HG03045 (cell line): ENCODE results near the gene ADM5.
A peak's percentile ranks its signal among the peaks of the same experiment; 100 is the strongest.

Experiments
- ATAC-seq: cut with Tn5 transposase; IDR thresholded peaks from one replicate; pipeline ENCODE4 v1.9.1; 2021; ENCODE audit warnings: mild to moderate bottlenecking, moderate library complexity; ENCODE audit not compliant: unreplicated experiment

The ADM5 gene

DNA sequence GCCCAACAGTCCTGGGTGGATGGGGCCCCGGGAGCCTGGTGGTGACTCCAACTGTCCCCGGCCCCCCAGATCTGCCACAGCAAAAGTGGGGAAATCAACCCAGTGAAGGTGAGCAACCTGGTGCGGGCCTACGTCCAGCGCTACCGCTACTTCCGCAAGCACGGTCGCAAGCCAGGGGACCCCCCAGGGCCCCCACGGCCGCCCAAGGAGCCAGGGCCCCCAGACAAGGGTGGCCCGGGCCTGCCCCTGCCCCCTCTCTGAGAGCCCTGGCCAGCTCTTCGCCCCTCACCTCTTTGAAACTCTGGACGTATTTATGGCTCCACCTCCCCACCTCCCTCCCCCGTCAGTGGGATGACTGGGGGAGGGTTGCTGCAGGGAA, 31.3 kb upstream of the ADM5 start:
- no peak for ATAC-seq

DNA sequence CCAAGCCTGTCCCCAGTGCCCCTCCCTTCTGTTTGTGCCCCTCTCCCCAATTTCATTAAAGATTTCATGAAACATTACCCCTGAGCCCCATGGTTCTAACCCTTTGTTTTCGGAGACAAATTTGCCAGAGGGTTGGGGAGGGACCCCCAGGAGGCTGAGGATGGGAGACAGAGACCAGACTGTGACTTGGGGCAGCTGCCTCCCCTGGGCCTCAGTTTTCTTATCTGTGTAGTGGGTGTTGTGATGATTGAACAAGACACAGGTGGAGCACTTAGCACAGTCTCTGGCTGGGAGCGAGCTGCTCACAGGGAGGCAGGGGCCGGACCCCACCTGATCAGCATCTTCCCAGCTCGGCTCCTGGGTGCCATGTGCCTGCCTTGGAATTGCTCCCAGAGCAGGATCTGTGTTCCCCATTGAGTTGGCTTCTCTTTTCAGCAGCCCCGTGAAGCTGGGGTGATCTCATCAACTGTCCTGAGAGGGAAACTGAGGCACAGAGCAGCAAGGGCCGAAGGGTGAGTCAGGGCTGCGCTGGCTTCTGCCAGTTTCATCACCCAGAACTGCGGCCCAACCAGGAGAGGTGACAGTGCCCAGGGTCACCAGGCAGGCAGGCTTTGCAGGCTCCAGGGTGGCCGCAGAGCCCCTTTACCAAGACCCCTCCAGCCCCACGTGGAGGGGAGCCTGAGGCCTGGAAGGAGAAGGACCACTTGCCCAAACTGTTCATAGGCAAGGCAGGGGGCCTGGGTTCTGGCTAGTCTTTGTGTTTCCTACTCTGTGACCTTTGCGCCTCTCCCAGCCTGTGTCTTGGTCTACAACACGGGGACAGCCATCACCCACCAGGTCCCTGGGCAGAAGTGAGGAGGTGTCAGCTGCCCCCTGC, 30.6 kb upstream of the ADM5 start:
- ATAC-seq: no peak

DNA sequence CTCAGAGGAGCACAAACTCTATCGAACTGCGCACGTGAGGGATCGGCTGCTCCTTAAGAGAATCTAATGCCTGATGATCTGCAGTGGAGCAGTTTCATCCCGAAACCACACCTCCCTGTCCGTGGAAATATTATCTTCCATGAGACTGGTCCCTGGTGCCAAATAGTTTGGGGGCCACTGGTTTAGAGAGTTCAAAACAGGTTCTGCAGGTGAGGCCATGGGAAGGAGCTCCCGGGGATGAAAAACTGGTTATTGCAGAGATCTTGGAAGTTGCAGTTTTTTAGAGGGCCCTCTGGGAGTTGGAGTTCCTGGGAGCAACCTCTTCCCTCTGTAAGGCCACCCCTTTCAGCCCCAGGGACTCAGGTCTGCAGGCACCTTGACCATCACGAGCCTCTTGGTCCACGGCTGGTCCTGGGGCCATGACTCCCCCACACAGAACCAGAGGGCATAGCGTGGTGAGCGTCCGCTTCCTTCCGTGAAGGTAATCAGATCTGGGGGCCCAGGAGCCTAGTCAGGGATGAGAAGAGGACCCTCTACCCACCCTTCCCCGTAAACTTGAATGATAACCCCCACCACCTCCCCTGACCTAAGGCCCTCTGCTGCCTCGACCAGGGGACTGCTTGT, 28.9 kb upstream of the ADM5 start:
- no peak for ATAC-seq

DNA sequence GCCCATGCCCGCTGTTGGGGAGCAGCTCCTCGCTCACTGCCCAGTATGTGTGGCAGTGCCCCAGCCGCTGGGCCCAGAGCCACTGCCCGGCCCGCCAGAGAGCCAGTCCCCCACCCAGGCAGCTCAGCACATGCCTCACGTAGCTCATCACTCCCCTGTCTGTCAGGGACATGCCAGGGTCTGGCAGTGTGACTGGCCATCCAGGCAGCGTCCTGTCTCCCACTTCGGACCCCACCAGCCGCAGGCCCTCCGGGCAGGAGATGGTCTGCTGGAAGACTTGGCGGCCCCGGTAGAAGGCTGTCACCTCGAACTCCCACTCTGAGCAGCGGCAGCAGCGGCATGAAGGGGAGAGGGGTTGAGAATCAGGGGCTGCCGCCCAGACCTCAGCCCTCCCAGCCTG, 27.4 kb upstream of the ADM5 start:
- no peak for ATAC-seq

DNA sequence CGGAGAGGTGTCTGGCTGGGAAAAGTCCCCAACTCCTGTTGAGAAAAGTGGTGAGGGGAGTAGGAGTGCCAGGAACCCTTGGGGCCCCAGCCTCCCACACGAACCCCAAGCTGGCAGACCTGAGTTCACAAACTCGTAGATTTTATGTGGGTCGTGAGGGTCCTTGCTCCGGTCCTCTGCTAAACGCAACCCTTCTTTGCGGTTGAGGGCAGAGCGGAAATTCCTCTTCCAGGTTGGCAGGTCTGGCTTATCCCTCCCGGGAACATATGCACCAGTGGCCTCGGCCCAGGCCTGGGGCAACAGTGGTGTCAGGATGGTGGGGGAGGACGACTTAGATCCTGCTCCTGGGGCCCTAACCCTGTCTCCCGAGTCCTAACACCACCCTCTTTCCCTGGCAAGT, 26.2 kb upstream of the ADM5 start:
- ATAC-seq: no peak

DNA sequence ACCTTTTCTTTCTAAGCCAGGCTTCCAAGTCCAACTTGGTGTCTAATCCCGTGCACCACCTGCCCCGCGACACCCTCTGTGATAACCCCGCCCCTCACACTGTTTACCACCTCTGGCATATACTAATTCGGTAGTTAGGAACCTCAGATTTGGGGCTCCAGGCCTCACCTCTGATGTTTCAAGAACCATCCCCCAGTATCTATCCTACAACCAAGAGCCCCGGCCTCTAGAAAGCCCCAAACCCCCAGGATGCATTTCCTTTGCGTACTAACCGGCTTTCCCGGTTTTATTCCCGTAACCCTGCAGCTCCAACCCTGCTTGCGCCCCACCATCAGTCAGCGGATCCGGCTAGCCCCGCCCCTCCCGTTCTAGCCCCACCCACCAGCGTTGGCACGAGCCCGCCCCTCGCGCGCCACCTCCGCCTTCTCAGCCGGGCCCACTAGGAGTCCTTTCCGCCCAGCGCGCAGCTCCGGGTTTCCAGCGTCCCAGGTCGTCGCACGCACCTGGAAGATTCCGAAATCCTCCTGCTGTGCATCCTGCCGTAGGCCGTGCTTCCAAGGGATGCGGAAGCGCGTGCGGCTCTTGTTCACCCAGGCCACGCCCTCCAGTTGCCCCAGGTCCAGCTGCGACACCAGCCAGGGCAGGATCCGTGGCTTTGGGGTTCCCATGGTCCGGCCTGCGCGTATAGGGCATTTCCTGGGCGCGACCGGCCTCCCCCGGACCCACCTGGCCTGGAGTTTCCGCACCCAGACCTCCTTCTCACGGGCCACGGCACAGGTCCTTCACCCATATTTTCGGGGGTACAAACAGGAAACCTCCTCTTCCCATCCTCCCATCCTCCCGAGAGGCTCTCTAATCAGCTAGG, 25.0 kb upstream of the ADM5 start:
- ATAC-seq: no peak

DNA sequence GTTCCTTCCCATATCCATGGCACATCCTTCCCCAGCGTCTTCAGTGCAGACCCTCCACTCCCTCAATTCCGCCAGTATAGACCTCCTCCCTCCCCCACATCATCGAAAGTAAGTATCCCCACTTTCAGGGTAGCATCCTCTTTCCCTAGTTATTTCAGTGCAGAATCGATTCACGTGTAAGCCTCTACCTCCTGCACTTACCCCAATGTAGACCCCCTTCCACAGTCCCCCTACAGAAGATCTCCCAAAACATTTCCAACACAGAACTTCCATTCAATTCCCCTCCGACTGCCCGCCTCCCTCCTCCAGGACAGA, 24.4 kb upstream of the ADM5 start:
- no peak for ATAC-seq

DNA sequence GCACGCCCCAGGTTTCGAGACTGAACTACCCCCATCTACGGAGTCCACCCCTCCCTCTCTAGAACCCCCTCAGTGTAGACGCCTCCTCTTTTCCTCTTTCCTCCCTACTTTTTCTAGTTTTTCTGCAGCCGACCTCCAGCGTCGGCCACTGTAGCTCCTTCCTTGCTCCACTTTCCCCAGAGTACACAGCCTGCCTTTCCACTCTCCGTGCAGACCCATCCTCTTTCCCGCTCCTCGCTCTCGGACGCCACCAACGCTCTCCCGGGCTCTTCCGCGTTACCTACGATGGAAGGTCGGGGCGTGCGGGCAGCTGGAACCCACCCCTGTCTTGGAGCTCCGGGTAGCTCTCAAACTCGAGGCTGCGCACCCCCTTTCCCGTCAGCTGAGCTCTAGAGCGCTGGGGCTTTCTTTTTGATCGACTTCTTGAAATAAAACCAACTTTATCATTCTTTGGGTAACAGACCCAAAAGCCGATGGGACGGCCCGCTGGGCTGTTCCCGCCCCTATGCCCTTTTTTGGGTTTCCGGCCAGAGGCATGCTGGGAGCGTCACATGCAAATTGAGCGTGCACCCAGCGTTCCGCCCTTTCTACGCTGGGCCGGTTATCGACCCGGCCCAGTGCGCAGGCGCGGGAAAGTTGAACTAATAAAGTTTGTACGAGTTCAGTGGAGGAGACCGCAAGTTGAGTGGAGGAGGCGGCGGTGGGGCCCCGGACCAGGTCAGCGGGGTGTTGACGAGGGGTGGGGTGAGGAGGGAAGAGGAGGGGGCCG, 23.9 kb upstream of the ADM5 start, which contains the start of the genes BCL2L12 and IRF3:
Gene BCL2L12 (plus strand): TSS at position 583 of the 769 bp plus-strand sequence. CDS start 760 bp downstream, outside the sequence.
Gene IRF3 (minus strand): TSS at position 507 of the 769 bp plus-strand sequence. CDS start 1,019 bp downstream, outside the sequence.
- ATAC-seq: peak; percentile 75

DNA sequence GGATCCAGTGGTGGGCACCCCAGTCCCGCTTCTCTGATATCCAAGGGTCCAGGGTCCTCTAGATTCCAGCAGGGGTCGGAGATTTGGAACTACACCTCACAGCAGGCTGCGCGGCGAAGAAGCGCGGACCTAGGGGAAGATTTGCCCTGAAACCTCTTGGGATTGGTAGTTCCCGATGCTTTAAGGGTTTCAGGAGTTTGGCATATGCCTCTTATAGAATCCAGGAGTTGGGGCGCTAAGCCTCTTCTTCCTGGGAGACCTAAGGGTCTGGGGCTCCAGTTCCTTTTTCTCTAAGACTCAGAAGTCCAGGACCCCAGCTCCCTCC, 23.3 kb upstream of the ADM5 start:
- ATAC-seq: no peak

DNA sequence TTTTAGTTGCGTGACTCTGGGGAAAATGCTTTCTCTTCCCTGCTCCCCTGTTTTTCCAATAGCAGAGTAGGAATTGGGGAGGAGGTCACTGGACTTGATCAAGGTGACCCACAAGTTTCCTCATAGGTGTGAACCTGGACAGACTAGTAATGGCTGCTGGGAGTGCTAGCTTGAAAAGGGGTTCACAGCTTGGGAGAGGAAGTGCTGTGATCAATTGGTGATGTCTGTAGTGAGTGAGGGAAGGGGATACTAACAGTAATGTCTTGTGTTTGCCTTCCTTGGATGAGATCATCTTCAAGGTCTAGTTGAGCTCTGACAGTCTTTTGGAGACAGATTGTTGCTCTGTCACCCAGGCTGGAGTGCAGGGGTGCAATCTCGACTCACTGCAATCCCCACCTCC, 21.9 kb upstream of the ADM5 start:
- no peak for ATAC-seq

DNA sequence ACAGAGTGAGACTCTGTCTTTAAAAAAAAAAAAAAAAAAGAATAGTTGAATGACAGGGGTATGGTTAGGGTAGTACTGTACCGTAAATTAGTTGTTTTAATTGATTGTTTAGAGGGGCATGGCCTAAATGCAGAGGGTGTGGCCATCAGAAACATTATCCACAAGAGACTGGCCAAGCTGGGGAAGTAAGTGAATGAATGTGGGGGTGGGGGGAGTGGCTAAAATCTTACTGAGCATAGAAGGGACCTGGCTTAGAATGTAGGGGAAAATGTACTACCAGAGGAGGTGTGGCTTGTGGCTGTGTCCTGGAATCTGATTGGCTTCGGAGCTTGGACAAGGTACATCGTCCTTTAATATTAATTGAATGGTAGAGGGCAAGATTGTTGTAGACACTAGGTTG, 19.9 kb upstream of the ADM5 start:
- ATAC-seq: no peak

DNA sequence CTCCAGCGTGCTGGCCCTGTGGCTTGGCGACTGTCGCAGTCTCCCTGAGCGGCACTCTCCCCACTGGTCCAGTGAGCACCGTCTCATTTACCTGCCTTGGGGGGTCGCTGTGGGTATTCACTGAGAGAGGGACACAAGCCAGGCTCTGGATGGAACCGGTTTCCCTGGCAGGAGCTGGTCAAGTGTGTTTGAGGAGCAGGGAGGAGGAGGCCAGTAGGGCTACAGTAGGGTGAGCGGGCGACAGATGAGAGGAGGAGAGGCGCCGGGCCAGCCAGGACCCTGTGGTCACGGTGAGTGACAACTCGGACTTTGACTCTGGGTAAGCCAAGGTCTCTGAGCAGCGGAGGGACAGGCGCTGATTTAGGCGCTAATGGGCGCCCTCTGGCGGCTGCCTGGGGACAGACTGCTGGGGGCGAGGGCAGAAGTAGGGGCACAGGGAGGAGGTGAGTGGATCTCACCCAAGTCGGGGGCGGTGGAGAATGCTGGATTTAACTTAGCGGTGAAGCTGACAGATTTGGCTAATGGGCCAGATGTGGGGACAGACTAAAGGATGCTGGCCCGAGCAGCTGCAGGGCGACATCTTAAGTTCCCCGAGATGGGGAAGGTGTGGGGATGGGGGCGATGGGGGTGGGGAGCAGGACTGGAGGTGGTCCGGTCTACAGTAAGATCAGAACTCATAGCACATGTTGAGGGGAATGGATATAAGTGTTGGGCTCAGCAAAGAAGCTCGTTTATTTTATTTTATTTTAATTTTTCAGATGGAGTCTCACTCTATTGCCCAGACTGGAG, 17.1 kb upstream of the ADM5 start:
- no peak for ATAC-seq

DNA sequence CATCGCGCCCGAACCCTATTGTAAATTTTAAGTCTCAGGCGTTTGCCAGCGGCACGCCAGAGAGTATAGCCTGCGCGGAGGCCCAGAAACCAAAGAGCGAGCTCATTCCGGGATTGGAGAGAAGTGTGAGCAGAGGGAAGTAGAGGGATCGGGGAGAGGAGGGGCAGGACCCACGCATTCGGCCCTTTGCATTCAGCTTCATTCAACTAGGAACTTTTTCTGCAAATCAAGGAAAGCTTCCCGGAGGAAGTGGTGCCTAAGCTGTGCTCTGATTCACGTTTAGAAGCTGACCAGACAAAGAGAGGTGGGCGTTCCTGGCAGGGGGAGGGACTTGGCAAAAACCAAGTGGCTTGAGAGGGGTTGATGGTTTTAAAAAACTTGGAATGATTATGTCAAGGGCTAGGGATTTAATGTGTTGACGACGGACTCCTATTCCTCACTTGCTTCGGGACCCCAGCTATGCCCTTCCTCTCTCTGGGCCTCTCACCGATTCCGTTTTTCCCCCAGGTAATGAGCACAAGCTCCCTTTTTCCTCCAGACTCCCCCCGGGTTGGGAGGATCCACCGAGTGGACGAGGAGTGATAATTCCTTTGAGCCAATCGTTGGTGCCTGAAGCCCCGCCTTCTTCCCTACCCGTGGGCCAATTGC, 13.1 kb upstream of the ADM5 start:
- ATAC-seq: peak; percentile 18

DNA sequence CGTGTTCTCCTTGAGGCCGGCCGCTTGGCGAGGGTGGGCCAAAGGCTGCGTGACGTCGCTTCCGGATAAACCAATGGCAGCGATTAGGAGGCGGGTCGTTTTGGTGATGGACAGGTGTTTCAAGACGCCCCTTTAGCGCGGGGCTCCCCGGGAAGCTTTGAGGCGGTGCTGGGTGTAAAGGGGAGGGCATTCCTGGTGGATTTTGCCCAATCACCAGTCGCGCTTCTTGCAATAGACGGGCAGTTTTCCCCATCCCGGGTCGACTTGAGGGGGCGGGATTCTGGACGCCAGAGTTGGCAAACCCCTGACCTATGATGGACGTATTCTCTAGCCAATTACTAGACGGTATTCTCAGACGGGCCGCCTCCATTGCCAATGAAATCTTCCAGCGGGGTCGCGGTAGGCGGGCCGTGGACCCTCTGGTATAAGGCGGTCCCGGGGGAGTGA, 12.6 kb upstream of the ADM5 start:
- peak; percentile 68 for ATAC-seq

DNA sequence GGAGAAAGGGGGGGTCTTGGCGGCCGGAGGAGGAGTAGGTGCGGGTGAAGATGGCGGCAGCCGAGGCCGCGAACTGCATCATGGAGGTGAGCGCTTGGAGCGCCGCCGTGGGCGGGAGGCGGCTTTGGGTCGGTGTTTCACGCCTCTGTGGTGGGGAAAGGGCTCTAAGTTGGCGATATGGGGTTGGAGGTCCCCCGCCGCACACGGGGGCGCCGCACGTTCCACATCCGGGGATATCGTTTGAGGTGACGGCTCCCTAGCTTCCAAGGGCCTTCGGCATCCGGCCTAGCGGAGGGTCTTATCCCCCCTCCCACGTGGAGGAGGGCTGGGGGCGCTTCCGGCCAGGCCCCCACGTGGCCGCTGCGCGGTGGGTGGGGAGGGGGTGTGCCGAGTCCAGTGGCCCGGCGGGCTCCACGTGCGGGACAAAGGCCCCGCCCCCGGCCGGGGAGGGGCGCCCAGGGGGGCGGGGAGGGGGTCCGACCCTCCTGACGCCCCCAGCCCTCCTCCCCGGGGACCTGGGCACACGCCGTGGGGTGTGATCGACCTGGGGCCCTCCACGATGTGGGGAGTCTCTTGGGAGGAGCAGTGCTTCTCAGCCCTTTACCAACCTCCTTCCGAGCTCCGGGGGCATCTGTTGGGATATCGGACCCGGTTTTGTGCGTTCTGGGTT, 12.0 kb upstream of the ADM5 start, which contains the start of gene PRMT1:
Gene PRMT1 (plus strand): TSS at position 41 of the 670 bp plus-strand sequence. CDS start 10 bp downstream, at position 51.
- ATAC-seq: peak; percentile 6

DNA sequence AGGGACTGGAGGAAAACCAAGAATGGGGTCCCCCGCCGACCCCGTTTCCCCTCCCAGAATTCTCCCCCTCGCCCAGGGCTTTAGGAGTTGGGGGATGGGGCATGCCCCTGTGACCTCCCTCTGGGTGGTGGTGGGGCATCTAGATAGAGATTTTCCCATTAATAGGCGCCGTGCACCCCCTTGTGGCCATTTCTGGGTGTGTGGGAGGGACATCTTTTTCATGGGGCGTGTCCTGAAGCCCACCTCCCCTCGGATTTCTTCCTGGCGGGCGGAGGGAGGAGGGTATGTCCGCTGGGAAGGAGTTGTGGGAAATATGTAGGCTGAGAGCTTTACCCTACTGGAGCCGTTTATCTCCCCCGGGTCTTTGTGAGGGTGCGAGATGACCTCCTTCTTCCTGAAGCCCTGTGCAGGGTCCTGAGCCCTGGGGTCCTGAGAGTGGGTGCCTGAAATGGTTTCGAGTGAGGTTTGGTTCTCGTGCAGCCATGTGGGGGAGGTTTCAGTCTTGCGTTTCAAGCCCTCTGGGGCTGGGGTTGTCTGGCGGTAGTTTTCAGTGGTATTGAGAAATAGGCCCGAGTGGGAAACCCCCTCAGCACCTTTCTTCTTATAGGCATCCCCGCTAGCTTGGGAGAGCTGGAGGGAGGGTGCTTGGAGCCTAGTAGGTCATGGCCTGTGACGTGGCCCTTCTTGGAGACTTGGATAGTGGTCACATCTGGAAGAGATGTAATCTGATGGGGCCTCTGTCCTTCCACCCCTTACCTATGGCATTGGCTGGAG, 11.3 kb upstream of the ADM5 start:
- ATAC-seq: no peak

DNA sequence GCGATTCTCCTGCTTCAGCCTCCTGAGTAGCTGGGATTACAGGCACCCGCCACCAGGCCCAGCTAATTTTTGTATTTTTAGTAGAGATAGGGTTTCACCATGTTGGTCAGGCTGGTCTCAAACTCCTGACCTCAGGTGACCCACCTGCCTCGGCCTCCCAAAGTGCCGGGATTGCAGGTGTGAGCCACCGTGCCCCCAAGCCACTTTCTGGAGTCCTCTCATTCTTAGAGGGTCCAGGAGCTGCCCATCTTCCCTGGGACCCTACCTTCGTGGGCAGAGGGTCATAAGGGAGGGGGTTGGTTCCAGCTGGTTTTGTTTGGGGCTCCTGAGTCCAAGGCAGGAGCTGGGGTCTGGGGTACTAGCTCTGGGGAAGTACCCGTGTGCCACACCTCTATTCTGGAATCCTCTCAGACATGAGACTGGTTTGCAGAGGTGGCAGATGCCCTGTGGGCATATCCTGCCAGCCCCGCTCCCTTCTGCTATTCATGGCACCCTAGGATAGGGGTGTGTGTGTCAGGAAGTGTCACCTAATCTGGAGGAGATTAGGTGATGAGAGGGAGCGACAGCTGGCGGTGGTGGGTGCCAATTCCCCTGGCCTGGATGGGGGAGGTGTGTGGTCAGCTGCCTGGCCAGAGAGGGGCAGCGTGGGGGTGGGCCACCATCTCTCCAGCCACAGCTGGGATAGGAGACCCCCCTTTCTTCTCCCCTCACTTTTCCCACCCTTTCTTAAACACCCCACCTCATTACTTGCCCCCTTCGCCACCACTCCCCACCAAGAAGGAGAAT, 10.2 kb upstream of the ADM5 start:
- no peak for ATAC-seq
